Glutamatergic neuron (in vitro differentiated cells): ENCODE results near the gene BNIP5. TPM values are rescaled to one million over a fixed set of nuclear protein-coding genes. Genes with fewer than 3 reads are reported as not detected.

Experiments
- DNase-seq: peaks from one replicate; pipeline ENCODE4 v3.0.0; 2022
- H3K27ac Mint-ChIP-seq: one replicate; pipeline ENCODE4 v1.8.0; 2020; ENCODE audit warnings: mild to moderate bottlenecking, mixed read lengths, inconsistent platforms; ENCODE audit not compliant: unreplicated experiment
- H3K27me3 Mint-ChIP-seq: one replicate; pipeline ENCODE4 v1.8.0; 2020; ENCODE audit warnings: mild to moderate bottlenecking, moderate library complexity, mixed read lengths, inconsistent platforms; ENCODE audit not compliant: unreplicated experiment
- H3K36me3 Mint-ChIP-seq: one replicate; pipeline ENCODE4 v1.8.0; 2020; ENCODE audit warnings: mild to moderate bottlenecking, mixed read lengths, inconsistent platforms; ENCODE audit not compliant: unreplicated experiment
- H3K4me1 Mint-ChIP-seq: one replicate; pipeline ENCODE4 v1.8.0; 2020; ENCODE audit warnings: mild to moderate bottlenecking, low read depth, mixed read lengths, inconsistent platforms; ENCODE audit not compliant: unreplicated experiment
- H3K4me3 Mint-ChIP-seq: one replicate; pipeline ENCODE4 v1.8.0; 2020; ENCODE audit warnings: mild to moderate bottlenecking, mixed read lengths, inconsistent platforms; ENCODE audit not compliant: unreplicated experiment
- H3K9me3 Mint-ChIP-seq: one replicate; pipeline ENCODE4 v1.8.0; 2020; ENCODE audit warnings: mild to moderate bottlenecking, moderate library complexity, mixed read lengths, inconsistent platforms; ENCODE audit not compliant: unreplicated experiment
- CTCF ChIP-seq: fragments of 200-600 bp; sonication (generic); IDR thresholded peaks from one replicate; pipeline ENCODE4 v1.5.0; 2021; ENCODE audit not compliant: partially characterized antibody, unreplicated experiment
- total RNA-seq: library from RNA; stranded (reverse); fragmentation: NEBNext Ultra II Directional; extraction: Animal tissue kit (Norgen Biotek cat#: 25700); gene quantifications from one replicate; pipeline ENCODE4 v1.2.1, GENCODE V29; 2021; ENCODE audit not compliant: unreplicated experiment

The BNIP5 gene
- total RNA-seq, 1 donor from 2014 or later, result not detected

- no peak for TF ChIP-seq CTCF
- Mint-ChIP-seq H3K27ac (no peak overlapping the region), H3K4me3 (no peak overlapping the region), H3K9me3 (peaks cover 2% of the 10 kb centered on the region), H3K36me3 (no peaks in the 10 kb centered on the region), H3K4me1 (peaks cover 24% of the 10 kb centered on the region), H3K27me3 (peaks cover 5% of the 10 kb centered on the region)
- no peak for DNase-seq
Measured at GRCh38 chr6:36337814-36338213, 1.1 kb upstream of the BNIP5 start.

- no peak for TF ChIP-seq CTCF
- peaks cover 7% of the 10 kb centered on the region for H3K27me3 Mint-ChIP-seq
- H3K9me3 Mint-ChIP-seq, result peaks cover 4% of the 10 kb centered on the region
- no peak for DNase-seq
- no peak overlapping the region for H3K4me3 Mint-ChIP-seq
- H3K27ac Mint-ChIP-seq, result no peak overlapping the region
- peaks cover 31% of the 10 kb centered on the region for H3K4me1 Mint-ChIP-seq
- H3K36me3 Mint-ChIP-seq, result no peaks in the 10 kb centered on the region
Measured at GRCh38 chr6:36336208-36336710, 429 bp downstream of the BNIP5 start.

- DNase-seq, result no peak
- Mint-ChIP-seq H3K9me3 (peaks cover 4% of the 10 kb centered on the region), H3K4me1 (peaks cover 31% of the 10 kb centered on the region), H3K27ac (no peak overlapping the region), H3K4me3 (no peak overlapping the region), H3K27me3 (peaks cover 7% of the 10 kb centered on the region), H3K36me3 (no peaks in the 10 kb centered on the region)
- no peak for TF ChIP-seq CTCF
Measured at GRCh38 chr6:36335465-36336207, 1.1 kb downstream of the BNIP5 start.

- TF ChIP-seq CTCF, result no peak
- Mint-ChIP-seq H3K9me3 (peaks cover 4% of the 10 kb centered on the region), H3K4me3 (peak overlapping the region; percentile 44), H3K27me3 (peaks cover 7% of the 10 kb centered on the region), H3K36me3 (no peaks in the 10 kb centered on the region), H3K4me1 (peaks cover 31% of the 10 kb centered on the region), H3K27ac (peak overlapping the region; percentile 18)
- no peak for DNase-seq
Measured at GRCh38 chr6:36334832-36335459, 1.7 kb downstream of the BNIP5 start.
